Measurements from ENCODE around the gene GAK.

DNA sequence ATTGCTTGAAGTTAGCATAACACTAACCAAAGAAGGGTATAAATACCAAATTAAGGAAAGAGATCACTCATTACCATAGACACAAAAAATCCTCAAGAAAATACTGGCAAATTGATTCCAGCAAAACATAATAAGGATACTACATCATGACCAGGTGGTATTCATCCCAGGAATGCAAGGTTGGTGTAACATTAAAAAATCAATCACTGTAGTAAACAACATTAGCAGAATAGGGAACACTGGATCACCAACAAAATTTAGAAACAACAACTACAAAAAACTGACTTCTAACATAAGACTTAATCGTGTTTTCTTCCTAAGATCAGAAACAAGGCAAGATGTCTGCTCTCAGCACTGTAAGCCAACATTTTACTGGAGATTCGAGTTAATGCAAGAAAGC lies 14.1 kb downstream of the GAK start:
- TF ChIP-seq, protein P1, sequence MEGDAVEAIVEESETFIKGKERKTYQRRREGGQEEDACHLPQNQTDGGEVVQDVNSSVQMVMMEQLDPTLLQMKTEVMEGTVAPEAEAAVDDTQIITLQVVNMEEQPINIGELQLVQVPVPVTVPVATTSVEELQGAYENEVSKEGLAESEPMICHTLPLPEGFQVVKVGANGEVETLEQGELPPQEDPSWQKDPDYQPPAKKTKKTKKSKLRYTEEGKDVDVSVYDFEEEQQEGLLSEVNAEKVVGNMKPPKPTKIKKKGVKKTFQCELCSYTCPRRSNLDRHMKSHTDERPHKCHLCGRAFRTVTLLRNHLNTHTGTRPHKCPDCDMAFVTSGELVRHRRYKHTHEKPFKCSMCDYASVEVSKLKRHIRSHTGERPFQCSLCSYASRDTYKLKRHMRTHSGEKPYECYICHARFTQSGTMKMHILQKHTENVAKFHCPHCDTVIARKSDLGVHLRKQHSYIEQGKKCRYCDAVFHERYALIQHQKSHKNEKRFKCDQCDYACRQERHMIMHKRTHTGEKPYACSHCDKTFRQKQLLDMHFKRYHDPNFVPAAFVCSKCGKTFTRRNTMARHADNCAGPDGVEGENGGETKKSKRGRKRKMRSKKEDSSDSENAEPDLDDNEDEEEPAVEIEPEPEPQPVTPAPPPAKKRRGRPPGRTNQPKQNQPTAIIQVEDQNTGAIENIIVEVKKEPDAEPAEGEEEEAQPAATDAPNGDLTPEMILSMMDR (IDR thresholded peaks at IDR 0.05), result no peak
- no peak for TF ChIP-seq POLR2A (IDR thresholded peaks at IDR 0.05)
